ENCODE data around the gene NME3.
"Not testable (repeated sequence)": the region's sequence is repeated elsewhere in the genome, so short reads cannot be mapped to it uniquely, and the experiment has no call there.

NME3 gene

DNA sequence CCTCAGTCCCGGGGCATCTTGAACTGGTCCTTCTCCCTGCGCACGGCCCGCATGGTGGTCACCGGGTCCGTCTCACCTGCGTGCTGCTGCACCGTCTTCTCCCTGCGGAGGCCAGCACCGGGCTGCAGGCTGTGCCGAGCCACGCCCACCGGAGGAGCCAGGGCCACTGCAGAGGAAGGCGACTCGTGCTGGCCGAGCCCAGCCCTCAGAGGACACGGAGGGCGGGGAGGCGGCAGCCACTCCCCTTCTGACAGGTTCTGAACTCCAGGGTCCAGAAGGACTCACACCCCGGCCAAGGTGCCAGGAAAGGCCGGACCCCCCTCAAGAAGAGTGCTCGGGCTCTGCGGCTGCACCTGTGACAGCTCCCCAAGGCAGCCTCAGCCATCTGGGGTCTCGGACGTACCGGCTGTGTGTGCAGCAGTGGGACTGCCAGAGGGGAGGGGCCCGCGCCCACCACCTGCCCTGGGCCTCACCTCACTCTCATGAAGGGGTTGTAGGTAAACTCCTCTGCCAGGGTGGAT lies 38.0 kb upstream of the NME3 start:
- Mint-ChIP-seq H3K27ac (no peak overlapping the region), H3K4me1 (peaks cover 0 to 6% of the 10 kb centered on the region in 2 donors), H3K4me3 (no peak overlapping the region), H3K36me3 (peaks cover 26 to 45% of the 10 kb centered on the region in 2 donors), H3K27me3 (no peaks in the 10 kb centered on the region), H3K9me3 (no peaks in the 10 kb centered on the region)
- DNase-seq (no peak), ATAC-seq (replicated peaks) (no peak)

DNA sequence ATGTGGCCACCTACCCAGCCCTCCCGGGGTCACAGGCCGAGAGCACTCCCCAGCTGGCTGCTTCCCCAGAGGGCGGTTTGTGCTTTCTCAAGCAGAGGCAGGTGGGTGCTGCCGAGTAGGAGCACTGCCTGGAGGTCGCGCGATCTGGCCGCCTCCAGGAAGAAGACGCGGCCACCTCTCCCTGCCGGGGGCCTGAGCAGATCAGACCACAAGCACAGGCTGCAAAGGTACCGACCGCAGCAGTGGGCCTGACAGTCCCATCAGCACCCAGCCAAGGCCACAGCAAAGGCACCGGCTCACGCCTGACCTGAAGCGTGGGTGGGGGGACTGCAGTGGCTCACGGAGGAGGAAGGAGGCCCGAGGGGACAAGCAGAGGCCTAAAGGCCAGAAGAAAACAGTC lies 37.3 kb upstream of the NME3 start:
- no peaks in the 10 kb centered on the region for H3K27me3 Mint-ChIP-seq
- DNase-seq: no peak

DNA sequence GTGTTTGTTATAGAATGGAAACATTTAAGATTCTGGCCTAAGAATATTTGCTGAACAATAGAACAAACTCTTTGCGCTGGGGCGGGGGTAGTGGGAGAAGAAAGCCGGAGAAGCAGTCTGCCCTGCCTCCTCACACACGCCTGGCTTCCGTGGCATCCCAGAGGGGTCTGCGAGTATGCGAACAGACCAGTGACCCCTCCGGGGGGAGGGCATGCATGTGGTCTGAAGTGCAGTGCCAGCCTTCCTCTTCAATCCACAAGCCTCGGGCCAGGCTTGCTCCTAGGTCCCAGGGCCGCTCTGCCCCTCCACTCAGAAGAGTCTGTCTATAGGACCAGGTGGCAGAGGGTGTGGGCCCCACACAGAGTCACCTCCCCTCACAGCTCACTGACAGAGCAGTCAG lies 36.3 kb upstream of the NME3 start:
- ATAC-seq (replicated peaks) (no peak), DNase-seq (no peak)
- Mint-ChIP-seq H3K27me3 (no peaks in the 10 kb centered on the region), H3K4me3 (no peak overlapping the region), H3K36me3 (peaks cover 23 to 35% of the 10 kb centered on the region in 2 donors), H3K9me3 (no peaks in the 10 kb centered on the region), H3K27ac (no peak overlapping the region), H3K4me1 (peaks cover 0 to 2% of the 10 kb centered on the region in 2 donors)

More for the DNA sequence above, 37.3 kb upstream of the NME3 start:
- Mint-ChIP-seq H3K9me3 (no peaks in the 10 kb centered on the region), H3K36me3 (peaks cover 26 to 42% of the 10 kb centered on the region in 2 donors), H3K27ac (peak overlapping the region; percentile 25), H3K4me1 (peaks cover 0 to 6% of the 10 kb centered on the region in 2 donors), H3K4me3 (no peak overlapping the region)
- ATAC-seq (replicated peaks): no peak

DNA sequence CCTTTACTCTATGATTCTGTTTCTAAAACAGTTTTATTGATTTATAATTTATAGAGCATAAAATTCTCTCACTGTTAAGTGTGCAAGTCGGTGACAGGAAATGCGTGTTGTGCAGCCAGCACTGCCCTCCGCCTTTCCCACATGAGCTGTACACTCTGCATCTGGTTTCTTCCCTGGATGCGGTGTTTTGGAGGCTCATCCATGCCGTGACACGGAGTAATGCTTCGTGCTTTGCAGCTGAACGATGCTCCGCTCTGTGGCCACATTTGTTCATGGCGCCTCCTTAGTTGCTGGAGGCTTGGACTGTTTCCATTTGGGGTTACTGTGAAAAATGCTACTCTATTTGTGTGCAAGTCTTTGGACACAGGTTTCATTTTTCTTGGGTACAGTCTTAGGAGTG lies 29.4 kb upstream of the NME3 start:
- H3K4me1 Mint-ChIP-seq: no peaks in the 10 kb centered on the region
- H3K27ac Mint-ChIP-seq: no peak overlapping the region
- H3K9me3 Mint-ChIP-seq: peaks cover 13 to 14% of the 10 kb centered on the region in 2 donors
- peaks cover 24 to 38% of the 10 kb centered on the region in 2 donors for H3K36me3 Mint-ChIP-seq
- H3K4me3 Mint-ChIP-seq: no peak overlapping the region
- DNase-seq (no peak), ATAC-seq (replicated peaks) (no peak)
- no peaks in the 10 kb centered on the region for H3K27me3 Mint-ChIP-seq

DNA sequence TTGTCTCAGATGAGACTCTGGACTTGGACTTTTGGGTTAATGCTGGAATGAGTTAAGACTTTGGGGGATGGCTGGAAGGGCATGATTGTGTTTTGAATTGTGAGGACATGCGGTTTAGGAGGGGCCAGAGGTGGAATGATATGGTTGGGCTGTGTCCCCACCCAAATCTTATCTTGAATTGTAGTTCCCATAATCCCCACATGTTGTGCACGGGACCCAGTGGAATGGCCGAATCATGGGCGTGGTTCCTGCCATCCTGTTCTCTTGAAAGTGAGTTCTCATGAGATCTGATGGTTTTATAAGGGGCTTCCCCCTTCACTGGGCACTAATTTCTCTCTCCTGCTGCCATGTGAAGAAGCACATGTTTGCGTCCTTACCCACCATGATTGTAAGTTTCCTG lies 27.9 kb upstream of the NME3 start:
- DNase-seq; H3K27ac Mint-ChIP-seq; H3K27me3 Mint-ChIP-seq; ATAC-seq (replicated peaks); H3K4me3 Mint-ChIP-seq; H3K4me1 Mint-ChIP-seq: not testable (repeated sequence)
- Mint-ChIP-seq H3K9me3 (peaks cover 13 to 14% of the 10 kb centered on the region in 2 donors), H3K36me3 (peaks cover 24 to 27% of the 10 kb centered on the region in 2 donors)

DNA sequence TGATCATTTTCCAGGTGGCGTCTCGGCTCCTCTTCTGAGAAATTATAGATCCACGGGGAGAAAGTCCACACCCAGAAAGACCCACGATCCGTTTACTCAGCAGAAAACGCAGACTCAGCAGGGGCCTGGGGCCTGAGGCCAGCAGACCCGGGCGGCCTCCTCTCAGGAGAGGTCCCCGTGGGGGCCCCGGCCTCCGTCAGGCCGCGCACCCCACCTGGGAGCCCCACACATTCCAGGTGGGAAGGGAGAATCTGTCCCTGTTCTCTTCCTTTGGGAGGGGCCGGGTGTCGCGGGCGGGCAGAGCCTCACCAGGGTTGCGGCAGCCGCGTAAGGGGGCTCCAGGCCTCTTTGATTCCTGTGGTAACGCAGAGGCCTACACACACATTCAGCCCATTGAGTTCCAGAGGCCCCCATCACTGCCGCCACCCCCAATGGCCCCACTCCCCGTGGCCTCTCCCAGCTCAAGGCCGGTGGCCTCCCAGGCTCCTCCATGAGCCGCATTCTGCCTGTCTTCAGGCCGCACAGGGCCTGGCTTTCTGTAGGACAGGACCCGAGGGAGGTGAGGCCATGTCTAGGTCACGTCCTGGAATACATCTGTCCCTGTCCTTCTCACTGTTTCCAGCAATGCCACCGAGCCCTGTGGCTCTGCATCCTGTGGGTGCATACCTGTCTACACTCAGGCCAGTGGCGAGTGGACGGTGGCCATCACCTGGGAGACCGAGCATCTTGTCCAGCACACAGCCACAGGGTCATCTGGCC lies 23.7 kb upstream of the NME3 start:
- Mint-ChIP-seq H3K9me3 (peaks cover 9 to 11% of the 10 kb centered on the region in 2 donors), H3K4me3 (no peak overlapping the region), H3K36me3 (peaks cover 25 to 28% of the 10 kb centered on the region in 2 donors), H3K4me1 (no peaks in the 10 kb centered on the region), H3K27ac (no peak overlapping the region), H3K27me3 (no peaks in the 10 kb centered on the region)
- ATAC-seq (replicated peaks) (no peak), DNase-seq (no peak)

DNA sequence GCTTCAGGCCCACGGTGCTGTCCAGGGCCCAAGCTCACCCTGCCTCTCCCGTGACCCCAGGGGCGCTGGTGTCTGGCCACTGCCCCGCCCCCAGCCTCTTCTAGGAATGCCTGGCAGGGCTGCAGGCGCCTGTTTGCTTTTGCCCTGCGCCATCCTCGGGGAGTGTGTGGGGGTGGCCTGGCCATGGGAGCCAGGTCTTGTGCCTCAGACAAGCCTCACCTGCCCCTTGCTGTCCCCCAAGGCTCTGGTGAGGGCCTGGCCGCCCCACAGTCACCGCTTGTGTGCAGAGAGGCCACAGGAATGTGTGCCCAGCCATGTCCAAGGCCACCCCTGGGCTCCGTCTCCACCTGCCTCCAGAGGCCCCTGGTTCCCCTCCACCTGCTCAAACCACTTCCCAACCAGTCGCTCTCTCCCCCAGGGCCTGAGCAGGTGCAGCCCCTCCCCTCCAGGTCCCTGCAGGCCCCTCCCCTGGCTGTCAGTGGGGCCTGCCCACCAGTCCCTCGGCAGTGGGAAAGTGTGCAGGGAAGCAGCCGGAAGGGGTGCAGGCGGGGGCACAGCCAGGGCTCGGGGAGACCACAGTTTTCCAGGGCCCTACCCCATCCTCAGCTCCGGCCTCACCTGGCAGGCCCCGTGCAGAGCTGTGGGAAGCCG lies 23.0 kb upstream of the NME3 start:
- H3K27ac Mint-ChIP-seq: no peak overlapping the region
- ATAC-seq (replicated peaks) (no peak), DNase-seq (no peak)
- no peaks in the 10 kb centered on the region for H3K27me3 Mint-ChIP-seq
- peaks cover 4 to 9% of the 10 kb centered on the region in 2 donors for H3K9me3 Mint-ChIP-seq
- H3K4me3 Mint-ChIP-seq: no peak overlapping the region
- peaks cover 18 to 22% of the 10 kb centered on the region in 2 donors for H3K36me3 Mint-ChIP-seq
- no peaks in the 10 kb centered on the region for H3K4me1 Mint-ChIP-seq

DNA sequence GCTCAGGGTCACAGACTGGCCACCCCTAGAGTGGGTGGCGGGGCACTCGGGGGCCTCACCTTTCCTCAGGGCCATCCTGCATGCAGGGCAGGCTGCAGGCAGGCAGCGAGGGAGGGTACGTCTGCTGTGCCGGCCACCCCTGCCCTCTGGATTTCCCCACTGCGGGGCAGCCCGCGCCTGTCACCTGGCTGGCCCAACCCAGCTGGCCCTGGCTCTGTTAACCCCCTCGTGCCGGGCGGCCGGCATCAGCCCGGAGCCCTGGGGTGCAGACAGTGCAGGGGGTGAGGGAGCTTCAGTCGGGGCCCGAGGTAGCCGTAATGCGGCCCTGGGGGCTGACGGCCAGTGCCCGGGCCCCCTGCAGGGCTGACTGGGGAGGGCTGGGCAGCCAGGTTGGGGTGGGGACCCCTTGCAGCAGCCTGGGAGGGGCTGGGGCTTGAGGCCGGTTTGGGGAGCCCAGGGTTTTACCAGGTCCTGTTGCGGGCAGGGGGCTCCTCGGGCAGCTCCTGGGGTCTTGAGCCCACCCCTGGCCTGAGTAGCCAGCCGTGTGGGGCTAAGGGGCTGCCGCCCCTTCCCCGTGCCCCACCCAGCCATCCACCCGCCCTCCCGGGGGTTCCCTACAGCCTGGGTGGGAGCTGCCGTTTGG lies 22.4 kb upstream of the NME3 start, which contains the start of gene IGFALS:
IGFALS (minus strand) TSS at position 128 of the 643 bp plus-strand sequence; CDS start at position 75, 53 bp downstream.
- DNase-seq (no peak), ATAC-seq (replicated peaks) (no peak)
- H3K4me3 Mint-ChIP-seq: no peak within 1 kb of the TSS
- peaks cover 18 to 21% of the 10 kb centered on the region in 2 donors for H3K36me3 Mint-ChIP-seq
- peaks cover 2 to 4% of the 10 kb centered on the region in 2 donors for H3K4me1 Mint-ChIP-seq
- H3K27ac Mint-ChIP-seq: no peak within 1 kb of the TSS
- H3K27me3 Mint-ChIP-seq: no peaks in the 10 kb centered on the region
- peaks cover 0 to 5% of the 10 kb centered on the region in 2 donors for H3K9me3 Mint-ChIP-seq

DNA sequence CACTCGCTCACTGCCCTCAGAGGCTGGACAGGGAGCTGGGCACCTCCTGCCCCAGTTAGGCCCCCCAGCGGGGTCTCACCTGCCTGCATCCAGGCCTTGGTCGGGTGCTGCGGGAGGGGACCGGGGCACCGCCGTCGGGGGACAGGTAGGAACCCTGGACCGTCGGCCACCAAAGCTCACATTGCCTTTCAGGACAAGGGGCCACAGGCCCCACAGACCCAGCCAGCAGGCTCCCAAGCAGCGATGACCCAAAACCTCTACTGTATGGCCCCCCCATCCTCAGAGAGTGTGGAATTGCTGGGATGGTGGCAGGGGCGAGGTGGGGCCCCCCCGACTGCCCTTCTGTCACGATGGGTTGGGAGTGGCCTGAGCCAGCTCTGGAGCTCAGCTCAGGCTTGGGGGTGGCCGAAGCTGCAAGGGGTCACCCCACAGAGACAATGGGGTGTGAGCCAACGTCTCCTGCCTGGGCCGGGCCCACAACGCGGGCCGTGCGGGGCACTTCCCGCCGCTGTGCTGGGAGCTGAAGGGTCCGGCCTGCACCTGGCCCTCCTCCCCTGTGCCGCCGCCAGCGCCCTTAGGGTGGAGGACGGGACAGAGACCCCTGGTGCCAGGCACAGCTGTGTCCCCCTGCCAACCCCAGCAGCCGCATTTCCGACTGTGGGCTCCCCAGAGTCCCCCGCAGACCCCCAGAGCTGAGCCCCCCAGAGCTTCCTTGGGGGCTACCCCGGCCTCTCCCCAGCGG lies 21.7 kb upstream of the NME3 start:
- peaks cover 2 to 5% of the 10 kb centered on the region in 2 donors for H3K4me1 Mint-ChIP-seq
- H3K27ac Mint-ChIP-seq: no peak overlapping the region
- H3K4me3 Mint-ChIP-seq: no peak overlapping the region
- no peak for ATAC-seq (replicated peaks)
- no peaks in the 10 kb centered on the region for H3K27me3 Mint-ChIP-seq
- H3K9me3 Mint-ChIP-seq: peaks cover 0 to 4% of the 10 kb centered on the region in 2 donors
- no peak for DNase-seq
- peaks cover 17 to 24% of the 10 kb centered on the region in 2 donors for H3K36me3 Mint-ChIP-seq

DNA sequence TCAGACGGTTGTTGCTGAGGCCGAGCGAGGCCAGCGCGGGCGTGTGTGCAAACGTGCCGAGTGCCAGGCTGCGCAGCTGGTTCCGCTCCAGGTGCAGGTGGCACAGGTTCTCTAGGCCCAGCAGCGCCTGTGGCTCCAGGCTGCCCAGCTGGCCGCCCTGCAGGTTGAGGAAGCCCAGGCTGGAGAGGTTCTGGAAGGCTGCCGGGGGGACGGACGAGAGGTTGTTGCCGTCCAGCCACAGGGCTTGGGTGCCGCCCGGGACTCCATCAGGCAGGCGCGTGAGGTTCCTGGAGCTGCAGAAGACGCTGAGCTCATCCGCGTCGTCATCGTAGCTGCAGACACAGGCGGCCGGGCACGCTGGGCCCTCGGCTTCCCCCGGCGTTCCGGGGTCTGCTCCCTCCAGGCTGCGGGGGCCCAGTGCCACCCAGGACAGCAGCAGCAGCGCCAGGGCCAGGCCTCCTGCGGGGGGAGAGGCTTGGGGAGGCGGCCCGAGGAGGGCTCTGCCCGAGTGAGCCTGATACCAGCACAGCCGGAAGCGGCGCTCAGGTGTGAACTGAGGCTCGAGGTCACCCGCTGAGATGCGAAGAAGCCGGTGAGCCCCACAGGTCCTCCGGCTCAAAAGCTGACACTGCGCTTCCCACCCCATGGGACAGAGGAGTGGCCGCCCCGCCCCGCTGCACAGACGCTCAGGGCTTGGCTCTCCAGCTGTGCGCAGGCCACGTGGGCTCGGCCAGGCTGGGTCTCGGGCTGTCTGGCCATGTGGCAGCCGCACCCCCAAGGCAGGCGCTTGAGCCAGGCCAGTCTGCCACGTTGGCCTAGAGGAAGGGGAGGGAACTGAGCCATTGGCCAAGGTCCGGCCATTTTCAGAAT lies 20.8 kb upstream of the NME3 start:
- H3K27me3 Mint-ChIP-seq: no peaks in the 10 kb centered on the region

DNA sequence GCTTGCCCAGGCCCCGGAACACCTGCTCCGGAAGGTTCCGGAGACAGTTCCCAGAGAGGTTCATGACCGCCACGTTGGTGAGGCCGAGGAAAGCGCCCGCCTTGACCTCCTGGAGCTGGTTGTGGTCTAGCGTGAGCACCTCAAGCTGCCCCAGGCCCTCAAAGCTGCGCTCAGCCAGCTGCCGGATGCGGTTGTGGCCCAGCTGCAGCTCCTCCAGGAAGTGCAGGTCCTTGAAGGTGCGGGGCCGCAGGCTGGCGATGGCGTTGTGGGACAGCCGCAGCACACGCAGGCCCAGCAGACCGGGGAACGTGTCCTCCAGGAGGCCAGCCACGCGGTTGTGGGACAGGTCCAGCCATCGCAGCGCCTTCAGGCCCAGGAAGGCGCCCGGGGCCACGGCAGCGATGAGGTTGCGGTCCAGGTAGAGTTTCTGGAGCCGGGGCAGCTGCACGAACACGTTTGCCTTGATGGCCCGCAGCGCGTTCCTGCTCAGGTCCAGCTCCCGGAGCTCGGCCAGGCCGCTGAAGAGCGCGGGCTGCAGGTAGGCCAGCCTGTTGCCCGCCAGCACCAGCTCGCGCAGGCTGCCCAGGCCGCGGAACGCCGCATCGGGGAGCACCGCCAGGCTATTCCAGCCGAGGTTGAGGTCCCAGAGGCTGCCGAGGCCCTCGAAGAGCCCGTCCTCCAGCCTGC lies 20.1 kb upstream of the NME3 start:
- H3K4me1 Mint-ChIP-seq: peaks cover 2 to 5% of the 10 kb centered on the region in 2 donors
- H3K27ac Mint-ChIP-seq: no peak overlapping the region
- H3K36me3 Mint-ChIP-seq: peaks cover 10 to 25% of the 10 kb centered on the region in 2 donors
- ATAC-seq (replicated peaks): no peak
- no peaks in the 10 kb centered on the region for H3K9me3 Mint-ChIP-seq
- no peaks in the 10 kb centered on the region for H3K27me3 Mint-ChIP-seq
- no peak overlapping the region for H3K4me3 Mint-ChIP-seq
- DNase-seq: no peak

More for the DNA sequence above, 20.8 kb upstream of the NME3 start:
- peaks cover 15 to 24% of the 10 kb centered on the region in 2 donors for H3K36me3 Mint-ChIP-seq
- peaks cover 2 to 5% of the 10 kb centered on the region in 2 donors for H3K4me1 Mint-ChIP-seq
- peaks cover 0 to 3% of the 10 kb centered on the region in 2 donors for H3K9me3 Mint-ChIP-seq
- no peak for DNase-seq
- no peak overlapping the region for H3K27ac Mint-ChIP-seq
- no peak for ATAC-seq (replicated peaks)
- H3K4me3 Mint-ChIP-seq: no peak overlapping the region

DNA sequence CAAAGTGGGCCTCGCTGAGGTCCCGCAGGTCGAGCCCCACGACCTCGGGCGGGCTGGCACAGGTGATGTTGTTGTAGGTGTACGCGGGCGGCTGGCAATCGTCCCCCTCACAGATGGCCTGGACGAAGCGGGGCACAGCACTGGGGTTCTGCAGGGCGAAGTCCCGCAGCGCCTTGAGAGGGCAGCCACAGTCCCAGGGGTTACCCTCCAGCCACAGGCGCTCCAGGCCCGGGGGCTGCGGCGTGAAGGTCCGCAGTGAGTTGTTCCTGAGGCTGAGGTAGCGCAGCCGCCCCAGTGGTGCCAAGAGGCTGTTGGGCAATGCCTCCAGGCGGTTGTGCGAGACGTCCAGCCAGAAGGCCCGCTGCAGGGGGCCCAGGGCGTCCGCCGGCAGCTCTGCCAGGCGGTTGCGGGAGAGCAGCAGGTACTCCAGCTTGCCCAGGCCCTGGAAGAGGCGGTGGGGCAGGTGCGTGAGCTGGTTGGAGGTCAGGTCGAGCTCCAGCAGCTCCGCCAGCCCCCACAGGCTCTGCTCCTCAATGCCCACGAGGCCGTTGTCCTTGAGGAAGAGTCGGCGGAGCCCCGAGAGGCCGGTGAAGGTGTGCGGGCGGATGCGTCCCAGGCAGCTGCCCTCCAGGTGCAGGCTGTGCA lies 19.4 kb upstream of the NME3 start:
- peaks cover 10 to 25% of the 10 kb centered on the region in 2 donors for H3K36me3 Mint-ChIP-seq
- peaks cover 2 to 6% of the 10 kb centered on the region in 2 donors for H3K4me1 Mint-ChIP-seq
- H3K9me3 Mint-ChIP-seq: no peaks in the 10 kb centered on the region
- no peak for DNase-seq
- H3K27ac Mint-ChIP-seq: peak overlapping the region; percentile 3
- no peaks in the 10 kb centered on the region for H3K27me3 Mint-ChIP-seq
- no peak overlapping the region for H3K4me3 Mint-ChIP-seq
- ATAC-seq (replicated peaks): no peak
